Measurements from ENCODE around the gene HTATSF1.
A peak's percentile ranks its signal among the peaks of the same experiment; 100 is the strongest.

HTATSF1 gene

GRCh38 chrX:136497556-136498052 is at the start of gene HTATSF1:
Gene HTATSF1, plus strand, starts transcription at chrX:136497592. Its CDS starts 93 bp downstream, at chrX:136497685.
- peak in 1 of 2 donors; percentile 1 for ATAC-seq

GRCh38 chrX:136447968-136448367 is 49.4 kb upstream of the HTATSF1 start:
- ATAC-seq: no peak

- no peak for ATAC-seq
Measured at GRCh38 chrX:136450050-136450830, 47.2 kb upstream of the HTATSF1 start.

- no peak for ATAC-seq
Measured at GRCh38 chrX:136452614-136453013, 44.8 kb upstream of the HTATSF1 start.

- ATAC-seq: no peak
Measured at GRCh38 chrX:136453114-136453513, 44.3 kb upstream of the HTATSF1 start.

GRCh38 chrX:136453771-136454170 is 43.6 kb upstream of the HTATSF1 start:
- no peak for ATAC-seq

GRCh38 chrX:136456133-136456532 is 41.3 kb upstream of the HTATSF1 start:
- ATAC-seq: no peak

GRCh38 chrX:136457303-136457917 is 40.0 kb upstream of the HTATSF1 start:
- ATAC-seq: no peak

- no peak for ATAC-seq
Measured at GRCh38 chrX:136464589-136464988, 32.8 kb upstream of the HTATSF1 start.

- ATAC-seq: no peak
Measured at GRCh38 chrX:136467303-136467702, 30.1 kb upstream of the HTATSF1 start.

- no peak for ATAC-seq
Measured at GRCh38 chrX:136468391-136469103, 28.8 kb upstream of the HTATSF1 start.

- no peak for ATAC-seq
Measured at GRCh38 chrX:136473663-136474062, 23.7 kb upstream of the HTATSF1 start.

GRCh38 chrX:136475236-136475635 is 22.2 kb upstream of the HTATSF1 start:
- no peak for ATAC-seq

- no peak for ATAC-seq
Measured at GRCh38 chrX:136476501-136476900, 20.9 kb upstream of the HTATSF1 start.

GRCh38 chrX:136477026-136477425 is 20.4 kb upstream of the HTATSF1 start:
- ATAC-seq: no peak

- no peak for ATAC-seq
Measured at GRCh38 chrX:136480383-136480782, 17.0 kb upstream of the HTATSF1 start.

GRCh38 chrX:136487647-136488046 is 9.7 kb upstream of the HTATSF1 start, which contains the start of gene BRS3:
Gene BRS3, plus strand, starts transcription at chrX:136487947. Its CDS starts 168 bp downstream, at chrX:136488115.
- ATAC-seq: no peak

GRCh38 chrX:136488706-136489105 is 8.7 kb upstream of the HTATSF1 start:
- ATAC-seq: no peak

GRCh38 chrX:136491832-136492231 is 5.6 kb upstream of the HTATSF1 start:
- ATAC-seq: no peak

- no peak for ATAC-seq
Measured at GRCh38 chrX:136493011-136493410, 4.4 kb upstream of the HTATSF1 start.

GRCh38 chrX:136495043-136495442 is 2.3 kb upstream of the HTATSF1 start:
- no peak for ATAC-seq

- ATAC-seq: no peak
Measured at GRCh38 chrX:136496186-136496763, 1.1 kb upstream of the HTATSF1 start.
